GM18519 (cell line): ENCODE results near the gene SLC22A7.

Experiments used
- ATAC-seq: cut with Tn5 transposase; IDR thresholded peaks from one replicate; pipeline ENCODE4 v1.9.1; 2021; ENCODE audit warnings: mild to moderate bottlenecking, moderate library complexity; ENCODE audit not compliant: unreplicated experiment, low FRiP score

SLC22A7 gene

DNA sequence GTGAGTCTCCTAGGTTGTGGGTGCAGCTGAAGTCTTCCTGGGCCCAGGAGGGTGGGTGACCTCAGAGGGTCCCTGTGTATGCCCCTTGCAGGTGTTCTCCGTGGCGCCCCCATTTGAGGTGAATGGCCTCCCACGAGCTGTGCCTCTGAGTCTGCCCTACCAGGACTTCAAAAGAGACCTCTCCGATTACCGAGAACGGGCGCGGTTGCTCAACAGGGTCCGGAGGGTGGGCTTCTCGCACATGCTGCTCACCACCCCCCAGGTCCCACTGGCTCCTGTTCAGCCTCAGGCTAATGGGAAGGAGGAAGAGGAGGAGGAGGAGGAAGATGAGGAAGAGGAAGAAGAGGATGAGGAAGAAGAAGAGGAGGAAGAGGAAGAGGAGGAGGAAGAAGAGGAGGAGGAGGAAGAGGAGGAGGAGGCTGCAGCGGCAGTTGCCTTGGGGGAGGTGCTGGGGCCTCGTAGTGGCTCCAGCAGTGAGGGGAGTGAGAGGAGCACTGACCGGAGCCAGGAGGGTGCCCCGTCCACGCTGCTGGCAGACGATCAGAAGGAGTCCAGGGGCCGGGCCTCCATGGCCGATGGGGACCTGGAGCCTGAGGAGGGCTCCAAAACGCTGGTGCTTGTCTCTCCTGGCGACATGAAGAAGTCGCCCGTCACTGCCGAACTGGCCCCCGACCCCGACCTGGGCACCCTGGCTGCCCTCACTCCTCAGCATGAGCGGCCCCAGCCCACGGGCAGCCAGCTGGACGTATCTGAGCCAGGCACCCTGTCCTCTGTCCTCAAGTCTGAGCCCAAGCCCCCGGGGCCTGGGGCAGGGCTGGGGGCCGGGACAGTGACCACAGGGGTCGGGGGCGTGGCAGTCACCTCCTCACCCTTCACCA lies 15.2 kb upstream of the SLC22A7 start:
- no peak for ATAC-seq

DNA sequence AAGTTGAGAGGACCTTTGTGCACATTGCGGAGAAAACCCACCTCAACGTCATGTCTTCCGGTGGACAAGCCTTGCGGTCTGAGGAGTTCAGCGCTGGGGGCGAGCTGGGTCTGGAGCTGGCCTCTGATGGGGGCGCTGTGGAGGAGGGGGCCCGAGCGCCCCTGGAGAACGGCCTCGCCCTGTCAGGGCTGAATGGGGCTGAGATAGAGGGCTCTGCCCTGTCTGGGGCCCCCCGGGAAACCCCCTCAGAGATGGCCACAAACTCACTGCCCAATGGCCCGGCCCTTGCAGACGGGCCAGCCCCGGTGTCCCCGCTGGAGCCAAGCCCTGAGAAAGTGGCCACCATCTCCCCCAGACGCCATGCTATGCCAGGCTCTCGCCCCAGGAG lies 14.6 kb upstream of the SLC22A7 start:
- no peak for ATAC-seq

DNA sequence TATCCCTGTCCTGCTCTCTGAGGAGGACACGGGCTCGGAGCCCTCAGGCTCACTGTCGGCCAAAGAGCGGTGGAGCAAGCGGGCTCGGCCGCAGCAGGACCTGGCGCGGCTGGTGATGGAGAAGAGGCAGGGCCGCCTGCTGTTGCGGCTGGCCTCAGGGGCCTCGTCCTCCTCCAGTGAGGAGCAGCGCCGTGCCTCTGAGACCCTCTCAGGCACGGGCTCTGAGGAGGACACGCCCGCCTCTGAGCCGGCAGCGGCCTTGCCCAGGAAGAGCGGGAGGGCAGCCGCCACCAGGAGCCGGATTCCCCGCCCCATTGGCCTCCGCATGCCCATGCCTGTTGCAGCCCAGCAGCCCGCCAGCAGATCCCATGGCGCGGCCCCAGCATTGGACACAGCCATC lies 14.2 kb upstream of the SLC22A7 start:
- no peak for ATAC-seq

DNA sequence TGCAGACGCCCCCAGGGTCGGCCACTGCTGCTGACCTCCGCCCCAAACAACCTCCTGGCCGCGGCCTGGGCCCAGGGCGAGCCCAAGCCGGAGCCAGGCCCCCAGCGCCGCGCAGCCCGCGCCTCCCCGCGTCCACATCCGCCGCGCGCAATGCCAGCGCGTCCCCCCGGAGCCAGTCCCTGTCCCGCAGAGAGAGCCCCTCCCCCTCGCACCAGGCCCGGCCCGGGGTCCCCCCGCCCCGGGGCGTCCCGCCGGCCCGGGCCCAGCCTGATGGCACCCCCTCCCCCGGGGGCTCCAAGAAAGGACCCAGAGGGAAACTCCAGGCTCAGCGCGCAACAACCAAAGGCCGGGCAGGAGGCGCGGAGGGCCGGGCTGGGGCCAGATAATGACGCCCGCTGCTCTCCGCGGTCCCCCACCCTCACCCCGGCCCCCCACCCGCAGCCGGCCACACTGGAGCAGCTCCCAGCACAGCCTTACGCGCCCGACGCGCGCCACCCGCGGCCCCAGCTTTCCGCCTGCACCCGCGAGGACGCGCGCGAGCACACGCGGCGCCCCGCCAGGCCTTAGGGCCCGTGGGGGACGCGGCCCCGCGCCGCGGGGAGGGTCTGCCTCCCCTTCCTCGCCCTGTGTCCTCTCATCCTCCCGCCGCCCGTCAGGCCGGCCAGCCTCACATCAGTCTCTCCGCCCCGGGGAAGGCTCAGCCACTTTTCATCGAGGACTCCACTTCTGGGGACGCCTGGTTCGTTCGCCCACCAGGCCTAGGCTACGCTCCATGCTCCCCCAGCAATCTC lies 12.9 kb upstream of the SLC22A7 start:
- no peak for ATAC-seq

DNA sequence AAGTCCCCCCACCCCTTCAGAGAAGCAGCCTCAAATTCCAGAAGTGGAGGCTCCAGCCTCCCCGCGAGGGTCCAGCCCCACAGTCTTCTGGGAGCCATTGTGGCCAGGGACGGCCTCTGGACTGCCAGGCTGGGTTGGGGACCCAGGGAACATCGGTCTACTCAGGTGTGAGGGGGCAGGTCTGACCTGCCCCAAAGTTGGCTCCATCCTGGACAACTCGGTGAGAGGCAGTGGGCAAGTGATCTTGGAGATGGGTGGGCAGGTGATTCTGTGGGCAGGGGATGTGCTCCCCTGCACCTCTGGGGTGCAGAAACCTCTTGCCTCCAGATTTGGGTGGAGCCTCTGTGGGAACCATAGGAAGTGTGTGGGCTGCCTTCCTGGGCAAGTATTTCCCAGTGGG lies 12.2 kb upstream of the SLC22A7 start:
- ATAC-seq: no peak

DNA sequence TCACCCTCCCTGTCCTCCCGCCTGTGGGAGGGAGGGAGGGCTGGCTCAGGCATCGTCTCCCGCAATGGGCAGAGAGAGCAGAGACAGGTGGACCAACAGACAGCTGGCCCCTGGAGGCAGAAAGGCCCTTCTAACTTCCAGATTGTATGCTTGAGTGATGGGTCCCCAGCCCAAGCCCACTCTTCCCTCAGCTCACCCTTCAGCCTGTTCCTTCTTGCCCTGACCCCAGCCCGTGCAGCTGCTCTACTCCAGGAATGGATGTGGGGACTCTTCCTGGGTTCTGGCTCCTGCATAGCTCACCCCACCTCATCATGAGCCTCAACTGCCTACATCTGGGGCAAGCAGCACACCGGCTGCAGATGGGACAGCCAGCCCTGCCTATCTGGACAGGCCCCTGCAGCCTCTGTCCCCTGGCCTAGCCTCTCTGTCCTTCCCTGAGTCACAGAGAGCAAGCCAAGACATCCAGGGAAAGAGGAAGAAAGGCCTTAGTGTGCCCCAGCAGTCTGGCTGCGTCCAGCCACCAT lies 11.5 kb upstream of the SLC22A7 start:
- no peak for ATAC-seq

DNA sequence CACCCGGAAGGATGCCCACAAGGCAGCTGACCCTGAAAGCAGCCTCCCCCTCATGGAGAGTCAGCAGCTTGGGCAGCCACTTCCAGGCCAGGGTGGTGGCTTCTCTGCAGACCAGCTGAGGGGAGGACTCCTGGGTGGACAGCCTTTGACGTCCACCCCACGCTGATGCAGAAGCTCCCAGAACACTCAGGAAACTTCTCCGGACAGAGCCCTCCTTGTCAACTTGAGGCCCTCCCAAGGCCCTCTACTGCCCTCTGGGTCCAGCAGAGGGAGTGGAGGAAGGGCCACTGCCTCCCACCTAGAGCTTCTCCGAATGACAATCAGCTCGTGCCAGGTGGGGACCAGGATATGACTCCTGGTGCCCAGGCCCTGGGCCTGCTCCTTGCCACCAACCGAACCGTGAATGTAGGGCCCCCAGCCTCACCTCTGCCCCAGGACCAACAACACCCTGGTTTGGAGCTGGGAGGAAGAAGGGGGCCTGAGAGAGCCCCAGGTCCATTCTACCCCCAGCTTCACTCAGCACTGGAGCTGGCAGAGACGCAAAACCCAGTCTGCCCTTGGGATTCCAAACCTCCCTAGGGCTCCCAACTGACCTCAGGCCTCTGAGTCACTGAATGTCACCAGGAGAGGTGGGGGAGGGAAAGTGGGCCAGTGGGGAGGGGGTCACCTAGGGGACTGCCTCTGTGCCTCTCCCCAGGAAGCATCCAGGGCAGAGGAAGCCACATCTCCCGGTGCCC lies 10.9 kb upstream of the SLC22A7 start:
- no peak for ATAC-seq

DNA sequence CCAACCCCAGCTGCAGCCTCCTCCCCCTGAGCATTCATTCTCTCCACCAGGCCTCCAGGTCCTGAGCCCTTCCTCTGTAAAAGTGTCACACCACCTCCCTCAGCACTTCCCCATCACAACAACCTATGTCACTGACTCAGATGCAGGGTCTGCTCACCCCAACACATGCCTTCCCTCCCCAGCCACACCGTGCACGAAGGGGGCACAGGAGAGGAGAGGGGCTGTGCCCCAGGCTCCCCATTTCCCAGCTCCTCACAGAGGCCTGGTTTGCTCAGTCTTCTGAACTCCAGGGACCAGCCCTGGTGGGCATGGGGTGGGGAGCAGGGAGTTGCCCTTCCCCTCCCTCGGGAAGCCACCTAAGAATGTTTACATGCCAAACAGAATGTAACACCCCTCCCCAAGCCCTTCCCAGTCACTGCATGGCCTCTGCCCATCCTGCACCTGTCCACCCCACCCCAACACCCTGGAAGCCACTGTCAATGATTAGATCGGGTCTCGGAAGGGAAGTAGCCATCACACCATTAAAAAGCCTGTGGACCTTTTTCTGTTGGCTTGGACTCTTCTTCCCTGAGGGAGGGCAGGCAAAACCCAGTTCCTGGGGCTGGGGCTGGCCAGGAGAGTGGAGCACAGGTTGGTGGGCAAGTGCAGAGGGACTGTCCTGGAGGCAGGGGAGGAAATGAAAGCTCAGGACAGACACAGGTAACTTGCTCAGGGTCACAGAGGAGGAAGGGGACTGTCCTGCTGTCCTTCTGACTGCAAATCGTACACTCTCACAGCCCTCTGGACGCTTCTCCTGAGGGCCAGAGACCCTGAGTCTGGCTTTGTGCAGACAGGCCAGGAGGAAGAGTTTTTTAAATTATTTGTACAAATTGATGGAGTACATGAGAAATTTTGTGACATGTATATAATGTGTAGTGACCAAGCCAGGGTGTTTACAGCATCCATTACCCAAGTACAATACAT lies 10.1 kb upstream of the SLC22A7 start:
- ATAC-seq: no peak

DNA sequence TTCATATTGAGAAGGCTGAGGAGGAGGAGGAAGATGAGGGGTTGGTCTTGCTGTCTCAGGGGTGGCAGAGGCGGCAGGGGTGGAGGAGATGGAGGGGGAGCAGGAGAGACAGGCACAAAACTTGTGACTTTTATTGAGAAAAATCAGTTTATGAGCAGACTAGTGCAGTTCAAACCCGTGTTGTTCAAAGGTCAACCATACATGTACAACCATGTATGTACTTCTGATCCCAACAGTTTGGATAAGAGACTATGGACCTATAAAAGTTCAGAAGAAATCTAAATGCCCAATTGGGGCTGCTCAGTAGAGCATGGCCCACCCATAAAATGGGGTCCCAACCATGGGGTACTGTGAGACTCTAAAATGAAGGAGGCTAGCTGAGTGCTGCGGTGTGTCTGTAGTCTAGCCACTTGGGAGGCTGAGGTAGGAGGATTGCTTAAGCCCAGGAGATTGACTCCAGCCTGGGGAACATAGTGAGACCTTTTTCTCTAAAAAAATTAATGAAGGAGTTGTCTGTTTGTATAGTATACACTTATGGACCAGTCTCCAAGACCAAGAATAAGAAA lies 7.6 kb upstream of the SLC22A7 start:
- ATAC-seq: no peak

DNA sequence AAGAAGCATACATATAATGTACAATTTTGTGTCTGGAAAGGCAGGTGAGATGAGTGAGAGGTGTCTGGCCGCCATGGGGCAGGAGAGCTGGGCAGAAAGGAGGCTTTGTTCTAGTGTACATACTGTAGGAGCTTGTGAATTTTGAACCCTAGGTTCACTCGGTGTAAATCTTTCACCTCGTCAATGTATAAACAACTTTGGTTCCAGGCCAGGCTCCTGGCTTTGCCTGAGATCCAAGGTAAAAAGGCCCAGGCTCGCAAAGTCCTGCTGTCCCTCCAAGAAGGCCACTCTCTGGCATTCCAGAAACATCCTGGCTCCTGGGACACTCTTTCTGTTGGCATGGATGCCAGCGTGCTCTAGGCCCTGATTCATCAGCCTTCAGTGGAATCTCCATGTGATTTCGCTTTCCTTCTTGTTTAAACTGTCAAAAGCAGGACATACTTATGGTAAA lies 7.1 kb upstream of the SLC22A7 start:
- no peak for ATAC-seq

DNA sequence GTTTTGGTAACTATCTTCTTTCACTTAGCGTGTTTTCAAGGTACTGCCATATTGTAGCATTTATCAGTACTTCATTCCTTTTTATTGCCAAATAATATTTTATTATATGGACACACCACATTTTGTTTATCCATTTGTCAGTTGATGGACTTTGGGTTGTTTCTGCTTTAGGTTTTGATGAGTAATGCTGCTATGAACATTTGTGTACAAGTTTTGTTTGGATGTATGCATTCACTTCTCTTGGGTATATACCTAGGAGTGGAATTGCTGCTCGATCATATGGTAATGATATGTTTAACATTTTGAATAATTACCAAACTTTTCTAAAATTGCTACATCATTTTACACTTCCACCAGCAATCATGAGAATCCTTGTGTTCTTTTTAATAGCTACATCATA lies 6.4 kb upstream of the SLC22A7 start:
- ATAC-seq: no peak

DNA sequence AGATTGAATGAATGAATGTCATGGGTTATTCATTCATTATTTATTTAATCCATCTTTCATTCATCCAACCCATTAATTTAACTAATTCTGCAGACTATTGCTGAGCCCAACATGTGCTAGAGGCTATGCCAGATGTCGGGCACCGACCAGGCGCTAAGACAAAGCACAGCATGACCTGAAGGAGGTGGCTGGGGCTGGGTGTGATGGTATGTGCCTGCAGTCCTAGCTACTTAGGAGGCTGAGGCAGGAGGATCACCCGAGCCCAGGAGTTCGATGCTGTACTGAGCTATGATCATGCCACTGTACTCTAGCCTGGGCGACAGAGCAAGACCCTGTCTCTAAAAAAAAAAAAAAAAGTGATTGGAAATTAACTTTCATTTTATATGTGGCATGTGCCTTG lies 5.7 kb upstream of the SLC22A7 start:
- ATAC-seq: no peak

DNA sequence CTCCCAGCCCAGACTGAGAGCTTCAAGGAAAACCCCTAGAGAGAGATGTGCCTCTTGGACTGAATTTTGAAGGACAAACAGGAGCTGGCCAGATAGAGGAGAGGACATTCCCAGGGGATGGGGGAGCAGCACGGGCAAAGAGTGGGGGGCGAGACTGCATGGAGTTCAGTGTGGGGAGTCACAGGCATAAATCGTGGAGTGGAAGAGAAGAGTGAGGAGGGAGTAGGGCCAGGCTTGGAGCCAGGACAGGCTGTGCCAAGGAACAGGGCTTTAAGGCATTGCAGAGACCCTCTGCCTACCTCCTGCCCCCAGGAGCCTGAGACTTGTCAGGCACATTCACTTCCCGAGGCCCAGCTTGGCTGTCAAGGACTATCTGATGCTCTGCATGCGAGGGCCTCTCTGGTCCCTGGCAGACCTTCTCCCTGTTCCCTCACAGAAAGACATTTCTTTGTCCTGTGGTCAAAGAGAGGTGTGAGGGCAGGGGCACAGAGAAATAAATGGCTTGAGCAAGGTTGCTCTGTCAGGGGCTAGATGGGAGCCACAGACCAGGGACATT lies 5.2 kb upstream of the SLC22A7 start:
- ATAC-seq: no peak

DNA sequence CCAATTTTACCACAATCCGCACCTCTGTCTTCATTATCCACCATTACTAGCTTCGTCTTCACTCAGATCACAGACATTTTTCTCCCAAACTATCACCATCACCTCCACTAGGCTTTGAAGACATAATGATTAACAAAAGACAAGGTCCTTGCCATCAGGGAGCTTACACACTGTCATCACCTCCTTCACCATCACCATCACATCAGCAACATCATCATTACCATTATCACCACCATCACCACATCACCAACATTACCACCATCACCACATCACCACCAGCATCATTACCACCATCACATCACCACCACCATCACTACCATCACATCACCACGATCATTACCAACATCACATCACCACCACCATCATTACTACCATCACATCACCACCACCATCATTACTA lies 4.4 kb upstream of the SLC22A7 start:
- no peak for ATAC-seq

DNA sequence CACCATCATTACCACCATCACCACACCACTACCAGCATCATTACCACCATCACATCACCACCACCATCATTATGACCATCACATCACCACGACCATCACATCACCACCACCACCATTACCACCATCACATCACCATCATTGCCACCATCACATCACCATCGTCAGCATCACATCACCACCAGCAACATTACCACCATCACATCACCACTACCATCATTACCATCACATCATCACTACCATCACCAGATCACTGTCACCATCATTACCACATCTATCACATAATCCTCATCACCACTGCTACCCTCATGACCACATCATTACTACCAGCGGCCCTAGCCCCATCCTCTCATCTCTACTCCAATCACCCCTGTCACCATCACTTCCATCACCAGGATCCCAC lies 3.5 kb upstream of the SLC22A7 start:
- ATAC-seq: no peak

DNA sequence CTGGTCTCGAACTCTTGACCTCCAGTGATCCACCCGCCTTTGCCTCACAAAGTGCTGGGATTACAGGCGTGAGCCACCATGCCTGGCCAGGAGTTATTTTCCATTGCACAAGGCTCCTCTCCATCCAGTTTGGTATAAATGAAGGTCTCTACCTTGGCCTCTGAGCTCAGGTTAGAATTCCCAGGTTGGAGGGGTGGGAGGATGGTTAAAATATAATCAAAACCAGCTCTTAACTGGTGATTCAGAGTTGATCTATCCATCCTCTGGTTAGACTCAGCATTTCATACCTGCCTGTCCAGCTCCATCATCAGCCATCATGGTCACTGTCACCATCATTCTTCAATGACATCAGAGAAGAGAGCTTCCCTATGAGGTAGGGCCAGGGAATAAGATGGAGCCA lies 2.6 kb upstream of the SLC22A7 start:
- no peak for ATAC-seq

DNA sequence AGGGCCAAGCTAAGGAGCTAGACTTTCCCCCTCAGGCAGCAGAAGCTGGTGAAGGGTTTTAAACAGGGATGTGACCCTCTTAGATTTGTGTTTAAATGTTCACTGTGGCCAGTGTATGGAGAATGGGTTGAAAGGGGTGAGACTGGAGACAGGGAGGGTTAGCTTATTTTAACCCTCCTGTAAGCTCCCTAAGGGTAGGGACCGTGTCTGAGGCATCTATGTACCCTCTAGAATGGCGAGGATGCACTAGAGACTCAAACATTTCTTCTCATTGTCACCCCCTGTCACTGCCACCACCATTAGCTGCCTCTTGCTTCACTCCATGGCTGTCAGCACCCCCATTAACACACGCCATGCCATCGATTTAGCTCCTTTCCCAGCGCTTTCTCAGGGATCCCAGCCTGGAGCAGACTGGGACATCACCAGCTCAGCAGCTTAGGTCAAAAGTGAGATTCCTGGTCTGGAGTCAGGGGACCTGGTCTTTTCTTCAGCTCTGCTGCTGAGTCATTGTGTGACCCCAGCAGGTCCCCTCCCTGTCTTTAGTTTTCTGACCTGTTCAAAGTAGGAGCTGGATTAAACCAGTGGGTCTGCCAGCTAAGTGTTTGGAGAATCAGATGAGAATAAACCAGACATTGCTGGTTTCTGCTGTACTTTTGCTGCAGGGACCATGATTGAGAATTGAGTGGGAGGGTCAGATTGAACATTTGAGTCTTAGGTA lies 1.1 kb upstream of the SLC22A7 start:
- no peak for ATAC-seq

DNA sequence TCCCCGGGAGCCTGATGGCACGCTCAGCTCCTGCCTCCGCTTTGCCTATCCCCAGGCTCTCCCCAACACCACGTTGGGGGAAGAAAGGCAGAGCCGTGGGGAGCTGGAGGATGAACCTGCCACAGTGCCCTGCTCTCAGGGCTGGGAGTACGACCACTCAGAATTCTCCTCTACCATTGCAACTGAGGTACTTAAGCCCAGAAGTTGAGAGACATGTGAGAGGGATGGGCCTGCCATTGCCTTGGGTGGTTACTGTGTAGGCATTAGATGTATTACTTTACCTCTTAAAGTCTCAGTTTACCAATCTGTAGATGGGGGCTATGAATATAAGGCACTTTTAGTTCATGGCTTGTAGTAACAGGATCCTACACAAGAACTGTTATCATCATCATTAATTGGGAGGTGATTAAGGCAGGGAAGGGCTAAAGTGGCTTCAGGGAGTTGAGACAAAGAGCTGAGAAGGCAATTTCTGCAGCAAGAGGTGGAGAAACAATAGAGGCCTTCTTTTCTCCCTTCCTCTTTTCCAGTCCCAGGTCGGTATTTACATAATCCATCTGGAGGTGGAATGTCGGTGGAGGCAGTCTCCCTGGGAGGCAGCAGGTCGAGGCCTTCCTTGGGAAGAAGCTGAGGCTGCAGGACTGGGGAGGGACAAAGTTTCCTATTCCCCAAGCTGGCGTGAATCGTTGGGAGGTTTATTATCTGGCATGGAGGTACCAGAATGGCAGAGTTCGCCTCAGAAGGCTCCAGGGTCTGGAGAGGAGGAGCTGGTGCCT lies 691 bp downstream of the SLC22A7 start:
- no peak for ATAC-seq
